ENCODE measurements around the gene EPHB6.

EPHB6 gene

GRCh38 chr7:142913051-142913450 lies 58.2 kb downstream of the EPHB6 start:
- TF ChIP-seq CTCF (IDR thresholded peaks at IDR 0.05; ENCODE audit: insufficient read depth, low read length, missing control alignments), result no peak
- ChIA-PET CTCF (no interaction called here), POLR2A (no interaction called here)
- no peak overlapping the region for H3K4me3 ChIP-seq (ENCODE audit: low read depth, low read length)
- no peak for DNase-seq (ENCODE audit: low read depth, low spot score)

GRCh38 chr7:142913566-142913965 lies 58.7 kb downstream of the EPHB6 start:
- H3K4me3 ChIP-seq (ENCODE audit: low read depth, low read length), result no peak overlapping the region
- TF ChIP-seq CTCF (IDR thresholded peaks at IDR 0.05; ENCODE audit: insufficient read depth, low read length, missing control alignments), result no peak
- CTCF ChIA-PET, result no interaction called here
- DNase-seq (ENCODE audit: low read depth, low spot score), result no peak
- POLR2A ChIA-PET, result no interaction called here

GRCh38 chr7:142914121-142914520 lies 59.2 kb downstream of the EPHB6 start:
- no peak overlapping the region for H3K4me3 ChIP-seq (ENCODE audit: low read depth, low read length)
- CTCF ChIA-PET, result no interaction called here
- POLR2A ChIA-PET, result no interaction called here
- no peak for DNase-seq (ENCODE audit: low read depth, low spot score)
- no peak for TF ChIP-seq CTCF (IDR thresholded peaks at IDR 0.05; ENCODE audit: insufficient read depth, low read length, missing control alignments)

- no peak for TF ChIP-seq CTCF (IDR thresholded peaks at IDR 0.05; ENCODE audit: insufficient read depth, low read length, missing control alignments)
- CTCF ChIA-PET, result interaction anchor here (1.0 kb wide), 1 partner anchor 87 kb away, joined by 4 read pairs; no protein-coding TSS in a partner anchor
These were observed 60.4 kb downstream of the EPHB6 start for GRCh38 chr7:142915315-142915714.

GRCh38 chr7:142916508-142916907 lies 61.6 kb downstream of the EPHB6 start:
- no peak for TF ChIP-seq CTCF (IDR thresholded peaks at IDR 0.05; ENCODE audit: insufficient read depth, low read length, missing control alignments)
- POLR2A ChIA-PET, result no interaction called here
- CTCF ChIA-PET, result interaction anchor here (1.0 kb wide), 1 partner anchor 86 kb away, joined by 4 read pairs; no protein-coding TSS in a partner anchor
- no peak overlapping the region for H3K4me3 ChIP-seq (ENCODE audit: low read depth, low read length)
- no peak for DNase-seq (ENCODE audit: low read depth, low spot score)

More at GRCh38 chr7:142915315-142915714, 60.4 kb downstream of the EPHB6 start:
- no peak overlapping the region for H3K4me3 ChIP-seq (ENCODE audit: low read depth, low read length)
- POLR2A ChIA-PET, result no interaction called here
- DNase-seq (ENCODE audit: low read depth, low spot score), result no peak

GRCh38 chr7:142917447-142917846 lies 62.6 kb downstream of the EPHB6 start:
- no peak for DNase-seq (ENCODE audit: low read depth, low spot score)

More at GRCh38 chr7:142917447-142917846, 62.6 kb downstream of the EPHB6 start:
- ChIA-PET CTCF (no interaction called here), POLR2A (no interaction called here)
- no peak for TF ChIP-seq CTCF (IDR thresholded peaks at IDR 0.05; ENCODE audit: insufficient read depth, low read length, missing control alignments)
- no peak overlapping the region for H3K4me3 ChIP-seq (ENCODE audit: low read depth, low read length)
